AG09309 (cell line): Measurements from ENCODE around the gene CTNND2.

Source experiments
- DNase-seq: peaks from one replicate; pipeline ENCODE4 v3.0.0-alpha.2; 2010; ENCODE audit warnings: low read depth
- H3K4me3 ChIP-seq: 2 replicates; pipeline ENCODE4 v1.5.1; 2011; ENCODE audit warnings: mild to moderate bottlenecking, low read depth, low read length, moderate library complexity; ENCODE audit not compliant: control insufficient read depth
- TF ChIP-seq, protein P1 (sequence below): IDR thresholded peaks from 2 replicates; pipeline ENCODE4 v1.5.1; 2011; ENCODE audit warnings: mild to moderate bottlenecking, low read depth, low read length, inconsistent platforms; ENCODE audit not compliant: insufficient read depth, control insufficient read depth; ENCODE audit errors: missing control alignments

Gene CTNND2

DNA sequence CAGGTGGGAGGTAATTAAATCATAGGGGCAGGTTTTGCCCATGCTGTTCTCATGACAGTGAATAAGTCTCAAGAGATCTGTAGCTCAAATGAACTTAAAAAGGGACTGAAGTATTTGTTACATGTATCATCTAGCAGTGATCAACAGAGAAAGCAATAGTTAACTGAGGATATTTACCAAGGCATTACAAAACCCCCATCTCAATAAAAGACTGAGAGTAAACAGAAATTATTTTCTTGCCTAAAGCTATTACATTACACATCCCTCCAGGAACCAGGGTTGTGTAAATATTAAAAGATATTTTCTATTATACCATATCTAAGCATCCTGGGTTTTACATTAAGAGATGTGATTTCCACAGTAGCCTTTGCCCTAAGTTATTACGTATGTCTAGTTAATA, 169.9 kb downstream of the CTNND2 start:
- no peak for DNase-seq
- TF ChIP-seq, protein P1, sequence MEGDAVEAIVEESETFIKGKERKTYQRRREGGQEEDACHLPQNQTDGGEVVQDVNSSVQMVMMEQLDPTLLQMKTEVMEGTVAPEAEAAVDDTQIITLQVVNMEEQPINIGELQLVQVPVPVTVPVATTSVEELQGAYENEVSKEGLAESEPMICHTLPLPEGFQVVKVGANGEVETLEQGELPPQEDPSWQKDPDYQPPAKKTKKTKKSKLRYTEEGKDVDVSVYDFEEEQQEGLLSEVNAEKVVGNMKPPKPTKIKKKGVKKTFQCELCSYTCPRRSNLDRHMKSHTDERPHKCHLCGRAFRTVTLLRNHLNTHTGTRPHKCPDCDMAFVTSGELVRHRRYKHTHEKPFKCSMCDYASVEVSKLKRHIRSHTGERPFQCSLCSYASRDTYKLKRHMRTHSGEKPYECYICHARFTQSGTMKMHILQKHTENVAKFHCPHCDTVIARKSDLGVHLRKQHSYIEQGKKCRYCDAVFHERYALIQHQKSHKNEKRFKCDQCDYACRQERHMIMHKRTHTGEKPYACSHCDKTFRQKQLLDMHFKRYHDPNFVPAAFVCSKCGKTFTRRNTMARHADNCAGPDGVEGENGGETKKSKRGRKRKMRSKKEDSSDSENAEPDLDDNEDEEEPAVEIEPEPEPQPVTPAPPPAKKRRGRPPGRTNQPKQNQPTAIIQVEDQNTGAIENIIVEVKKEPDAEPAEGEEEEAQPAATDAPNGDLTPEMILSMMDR = no peak
- no peak overlapping the region for H3K4me3 ChIP-seq

DNA sequence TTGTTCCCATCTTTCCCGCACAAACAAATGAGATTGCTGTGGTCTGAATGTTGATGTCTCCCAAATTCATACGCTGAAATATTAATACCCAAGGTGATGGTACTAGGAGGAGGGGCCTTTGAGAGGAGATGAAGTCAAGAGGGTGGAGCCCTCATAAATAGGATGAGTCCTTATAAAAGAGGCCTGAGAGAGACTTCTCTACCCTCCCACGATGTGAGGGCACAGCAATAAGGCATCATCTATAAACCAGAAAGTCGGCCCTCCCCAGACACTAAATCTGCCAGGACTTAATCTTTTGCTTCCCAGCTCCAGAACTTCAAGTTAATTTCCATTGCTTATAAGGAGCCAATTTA, 170.4 kb downstream of the CTNND2 start:
- DNase-seq = no peak
- TF ChIP-seq, protein P1 = no peak
- no peak overlapping the region for H3K4me3 ChIP-seq

DNA sequence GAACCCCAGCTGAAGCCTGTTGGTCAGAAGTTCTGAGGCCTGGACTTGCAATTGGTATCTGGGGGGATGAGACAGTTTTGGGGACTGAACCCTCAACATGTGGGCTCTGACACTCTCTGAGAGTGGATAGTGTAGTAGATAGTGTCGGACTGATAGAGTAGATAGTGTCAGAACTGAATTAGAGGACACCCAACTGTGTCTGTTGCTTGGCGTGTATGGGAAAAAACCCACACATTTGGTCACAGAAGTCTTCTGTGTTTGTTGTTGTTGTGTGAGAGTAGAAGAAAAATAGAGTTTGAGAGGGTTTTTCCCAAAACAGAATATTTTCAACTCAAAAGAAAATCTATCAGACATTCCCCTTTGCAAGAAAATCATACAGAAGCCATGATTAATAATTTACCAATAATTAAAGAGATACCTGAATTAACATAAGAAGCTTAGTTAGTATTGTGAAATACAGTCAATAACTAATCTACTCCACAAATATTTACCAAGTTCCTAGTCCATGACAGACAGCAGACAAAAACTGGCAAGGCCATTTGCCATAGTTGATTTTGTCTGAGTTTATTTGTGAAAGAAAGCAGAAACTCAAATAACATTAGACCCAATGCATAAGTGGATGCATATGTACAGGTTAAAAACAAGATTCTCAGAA, 170.9 kb downstream of the CTNND2 start:
- TF ChIP-seq, protein P1 = no peak
- no peak for DNase-seq
- no peak overlapping the region for H3K4me3 ChIP-seq

DNA sequence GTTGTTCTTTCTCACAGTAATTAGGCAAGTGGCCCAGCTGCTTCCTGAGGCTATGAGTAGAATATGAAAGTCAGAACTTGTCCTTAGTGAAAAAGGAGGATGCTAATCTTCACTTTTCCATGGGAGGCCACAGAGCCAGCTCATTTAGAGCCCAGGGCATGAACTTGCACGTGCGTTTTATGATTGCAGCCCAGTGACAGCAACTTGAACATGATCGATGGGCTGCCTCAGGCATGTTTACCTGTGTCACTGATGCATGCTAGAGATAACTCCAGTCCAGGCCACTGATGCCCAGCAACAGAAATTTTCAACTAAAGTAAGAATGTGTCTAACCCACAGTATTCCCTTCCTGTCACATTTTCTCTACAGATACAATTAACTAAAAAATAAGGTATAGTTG, 179.3 kb downstream of the CTNND2 start:
- TF ChIP-seq, protein P1 = no peak
- DNase-seq = no peak
- H3K4me3 ChIP-seq = no peak overlapping the region

DNA sequence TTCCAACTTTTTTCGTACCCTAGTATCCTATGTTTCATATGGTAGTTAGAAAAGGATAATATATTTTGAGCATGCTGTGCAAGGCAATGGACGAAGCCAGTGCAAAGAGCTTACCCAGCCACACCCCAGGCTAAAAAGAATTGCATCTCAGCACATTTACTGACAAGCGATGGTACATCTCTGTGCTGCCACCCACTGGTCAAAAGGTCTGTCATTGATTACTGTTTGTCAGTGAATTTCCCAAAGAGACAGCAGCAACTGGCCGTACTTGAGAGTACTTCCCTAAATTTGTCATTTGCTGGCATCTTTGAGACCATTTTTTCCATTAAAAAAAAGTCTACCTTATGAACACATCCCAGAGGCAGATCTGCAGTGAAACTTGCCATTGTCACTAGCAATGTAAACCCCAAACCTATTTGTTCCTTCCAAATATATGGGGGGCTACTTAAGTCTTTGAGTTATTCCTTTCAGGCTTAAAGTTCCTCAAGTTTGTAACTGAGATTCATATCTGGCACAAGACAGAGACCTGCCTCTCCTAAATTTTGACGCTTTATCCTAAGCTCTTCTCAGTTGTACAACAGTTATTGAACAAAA, 184.3 kb downstream of the CTNND2 start:
- DNase-seq = no peak
- TF ChIP-seq, protein P1 = no peak

DNA sequence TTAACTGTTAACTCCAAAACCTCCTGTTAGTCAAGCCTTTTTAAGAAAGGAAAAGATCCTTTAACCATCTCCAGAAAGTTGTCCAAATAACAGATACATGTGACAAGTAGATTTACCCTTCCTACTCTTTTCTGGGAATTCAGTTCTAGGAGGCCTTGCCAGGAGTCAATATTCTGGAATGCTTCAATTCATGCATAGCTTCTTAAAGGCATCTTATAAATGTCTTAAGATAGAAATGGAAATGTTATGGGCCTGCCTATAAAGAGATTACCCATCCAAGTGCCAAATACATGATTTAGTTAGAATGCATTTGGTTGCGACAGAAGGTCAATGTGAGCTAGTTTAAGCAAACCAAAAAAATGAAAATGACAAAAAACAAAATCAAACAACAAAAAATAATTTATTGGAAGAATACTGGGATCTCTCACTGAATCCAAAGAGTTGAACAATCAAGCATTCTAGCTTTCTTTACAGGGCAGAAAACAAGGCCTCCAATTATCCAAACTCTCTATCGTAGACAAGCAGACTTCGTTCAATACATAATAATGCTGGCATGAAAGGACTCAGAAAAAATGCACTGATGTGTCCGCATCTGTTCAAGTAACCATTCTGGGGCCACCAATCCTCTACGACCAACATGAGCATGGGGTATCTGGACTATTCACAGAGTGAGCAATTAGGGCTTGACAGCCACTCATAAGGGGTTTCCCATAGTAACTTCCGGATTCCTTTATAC, 188.6 kb downstream of the CTNND2 start:
- TF ChIP-seq, protein P1 = no peak
- H3K4me3 ChIP-seq = no peak overlapping the region
- DNase-seq = no peak

More for the DNA sequence above, 184.3 kb downstream of the CTNND2 start:
- no peak overlapping the region for H3K4me3 ChIP-seq

DNA sequence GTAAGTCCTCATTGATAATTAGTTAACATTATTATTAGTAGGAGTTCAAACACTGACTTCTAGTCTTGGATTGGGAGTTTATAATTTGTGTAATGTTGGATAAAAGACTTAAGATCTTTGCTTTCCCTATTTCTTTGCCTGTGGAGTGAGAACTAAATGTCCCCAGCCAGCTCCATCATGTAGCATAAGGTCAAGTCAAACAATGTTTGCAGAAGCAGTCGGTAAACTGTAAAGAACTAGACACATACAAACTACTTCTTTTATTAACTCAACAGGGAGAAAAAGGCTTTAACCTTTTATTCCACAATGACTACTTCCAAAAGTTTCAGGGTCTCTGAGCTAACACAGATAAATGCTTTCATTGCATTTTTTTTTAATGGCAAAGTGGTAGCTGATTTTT, 192.3 kb downstream of the CTNND2 start:
- no peak for DNase-seq
- TF ChIP-seq, protein P1 = no peak
- no peak overlapping the region for H3K4me3 ChIP-seq
